ENCODE measurements around the gene NPY4R.
"Not testable (repeated sequence)": the region's sequence is repeated elsewhere in the genome, so short reads cannot be mapped to it uniquely, and the experiment has no call there.

The NPY4R gene

GRCh38 chr10:46465765-46466164 is at the start of gene NPY4R:
Gene NPY4R (minus strand): TSS chr10:46465958. CDS start chr10:46462635, 3,323 bp downstream.
- not testable (repeated sequence) for DNase-seq

GRCh38 chr10:46515366-46515765 is 49.6 kb upstream of the NPY4R start:
- DNase-seq: no peak

DNA sequence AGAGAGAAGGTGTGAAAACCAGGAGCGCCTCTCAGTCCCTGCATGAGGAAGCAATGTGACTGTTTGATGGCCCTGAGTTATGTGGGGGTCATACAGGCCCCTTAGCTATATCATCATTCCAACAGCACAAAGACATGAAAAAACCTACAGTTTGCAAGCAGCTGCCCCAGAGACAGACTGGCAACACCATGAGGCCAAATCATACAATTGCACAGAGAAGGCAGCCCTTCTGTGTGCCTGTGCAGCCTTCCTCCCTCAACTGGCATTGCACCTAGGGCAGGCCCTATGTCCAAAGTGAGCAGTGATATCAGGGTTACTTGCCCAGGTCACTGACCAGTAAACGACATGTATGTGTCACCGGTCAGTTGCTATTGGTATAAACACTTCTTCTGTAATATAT is 49.1 kb upstream of the NPY4R start:
- no peak for DNase-seq

- DNase-seq: no peak
Observed at GRCh38 chr10:46514431-46514861, 48.7 kb upstream of the NPY4R start.

DNA sequence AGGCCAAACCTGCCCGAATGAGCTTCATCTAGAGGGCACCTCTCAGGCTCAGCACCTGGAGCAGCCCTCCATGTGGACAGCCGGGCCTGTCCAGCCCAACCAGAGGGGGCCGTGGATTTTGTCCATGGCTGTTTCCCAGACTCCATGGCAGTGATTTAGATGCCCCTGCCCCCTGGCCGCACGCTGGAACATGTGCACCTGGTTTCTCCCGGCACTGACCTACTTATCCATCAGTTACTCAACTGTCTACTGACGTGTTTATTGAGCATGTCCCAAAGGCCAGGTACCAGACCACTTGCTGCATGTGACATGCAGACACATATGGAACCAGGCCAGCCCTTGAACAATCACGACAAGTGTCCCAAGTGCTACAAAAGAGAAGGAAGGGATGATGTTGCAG is 47.6 kb upstream of the NPY4R start:
- DNase-seq: not testable (repeated sequence)

- not testable (repeated sequence) for DNase-seq
Observed at GRCh38 chr10:46512725-46513124, 47.0 kb upstream of the NPY4R start.

GRCh38 chr10:46512002-46512401 is 46.2 kb upstream of the NPY4R start:
- DNase-seq: not testable (repeated sequence)

DNA sequence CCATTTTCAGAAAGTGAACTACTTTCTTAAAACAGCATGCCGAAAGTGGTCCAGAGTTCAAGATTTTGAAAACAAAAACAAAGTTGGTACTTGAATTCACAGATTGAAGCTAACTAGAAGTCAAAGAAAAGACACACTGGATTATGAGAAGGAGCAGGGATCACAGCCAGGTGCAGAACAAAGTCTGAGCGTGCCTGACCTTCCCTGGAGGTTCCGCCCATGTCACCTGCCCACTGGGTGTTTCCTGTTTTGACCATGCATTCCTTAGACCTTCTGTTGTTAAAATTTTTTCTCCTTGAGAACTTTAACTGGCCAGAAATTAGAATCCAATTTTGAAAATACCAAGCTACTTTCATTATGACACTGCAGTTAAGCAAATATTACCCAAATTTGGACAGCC is 34.2 kb upstream of the NPY4R start:
- DNase-seq: not testable (repeated sequence)

GRCh38 chr10:46498985-46499703 is 33.4 kb upstream of the NPY4R start:
- DNase-seq: not testable (repeated sequence)

- DNase-seq: not testable (repeated sequence)
Observed at GRCh38 chr10:46497878-46498277, 32.1 kb upstream of the NPY4R start.

DNA sequence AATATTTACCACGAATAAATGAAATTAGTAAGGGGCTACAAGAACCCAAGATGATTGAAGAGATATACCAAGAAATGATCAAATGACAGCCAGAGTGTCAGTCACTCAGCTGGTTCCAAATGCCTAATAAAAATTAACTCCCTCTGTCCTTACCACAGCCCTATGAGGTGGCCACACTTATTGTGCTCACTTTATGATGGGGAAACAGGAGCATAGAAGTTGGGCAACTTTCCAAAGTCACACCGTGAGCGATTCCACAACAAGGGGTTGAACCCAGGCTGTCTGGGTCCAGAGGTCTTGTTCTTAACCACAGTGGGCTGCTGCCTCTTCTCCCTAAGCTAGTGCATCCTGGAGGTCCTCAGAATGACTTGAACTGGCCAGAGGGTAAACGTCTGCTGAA is 31.6 kb upstream of the NPY4R start:
- DNase-seq: not testable (repeated sequence)

DNA sequence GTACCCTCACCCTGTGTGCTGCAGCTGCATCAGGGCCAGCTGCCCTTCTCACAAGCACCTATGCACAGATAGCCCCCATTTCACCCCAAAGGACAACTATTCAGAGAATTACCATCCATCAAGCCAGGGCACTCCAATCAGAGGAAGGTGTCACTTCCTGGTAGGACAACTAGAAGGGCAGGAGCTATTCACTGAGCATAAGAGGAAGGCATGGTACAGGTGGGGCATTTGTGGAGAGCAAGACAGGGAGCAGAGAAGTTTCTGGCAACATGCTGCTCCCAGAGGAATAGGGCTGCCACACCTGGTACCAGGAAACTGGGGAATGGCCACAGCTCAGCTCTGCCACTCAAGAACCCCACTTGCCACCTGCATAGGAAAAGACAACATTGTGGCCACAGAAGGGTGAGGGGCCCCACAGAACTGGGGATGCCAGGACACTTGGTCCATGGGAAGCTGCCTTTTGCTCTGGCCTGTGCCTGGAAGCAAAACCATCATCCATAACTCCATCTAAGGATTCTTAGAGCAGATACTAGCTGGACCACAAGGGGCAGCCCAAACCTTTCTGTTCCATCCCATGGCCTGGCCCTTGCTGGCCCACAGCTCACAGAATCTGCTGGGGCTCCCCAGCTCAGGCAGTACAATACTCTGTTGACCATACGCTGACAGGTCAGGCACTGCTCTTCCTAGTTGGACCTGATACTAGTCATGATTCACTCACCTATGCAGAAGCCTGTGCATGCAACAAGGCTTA is 25.8 kb upstream of the NPY4R start:
- DNase-seq: not testable (repeated sequence)

DNA sequence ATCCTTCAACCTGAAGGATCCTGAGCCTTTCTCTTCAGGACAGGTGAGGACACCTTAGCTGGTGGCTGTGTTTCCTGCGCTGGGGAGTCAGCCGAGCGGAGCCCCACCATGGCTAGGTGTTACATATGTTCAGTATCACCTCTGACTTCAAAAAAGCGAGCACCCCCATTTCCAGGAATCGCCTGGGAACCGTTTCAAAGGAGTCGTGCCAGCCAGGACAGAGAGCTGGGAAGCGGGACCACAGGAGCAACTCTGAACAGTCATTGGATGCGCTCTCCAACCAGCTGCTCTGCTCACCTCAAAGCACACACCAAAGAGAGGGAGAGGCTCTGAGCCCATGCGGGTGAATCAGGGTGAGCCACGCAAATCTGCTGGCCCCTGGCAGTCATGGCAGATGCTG is 24.5 kb upstream of the NPY4R start:
- peak in 1 of 3 donors; percentile 0 for DNase-seq

DNA sequence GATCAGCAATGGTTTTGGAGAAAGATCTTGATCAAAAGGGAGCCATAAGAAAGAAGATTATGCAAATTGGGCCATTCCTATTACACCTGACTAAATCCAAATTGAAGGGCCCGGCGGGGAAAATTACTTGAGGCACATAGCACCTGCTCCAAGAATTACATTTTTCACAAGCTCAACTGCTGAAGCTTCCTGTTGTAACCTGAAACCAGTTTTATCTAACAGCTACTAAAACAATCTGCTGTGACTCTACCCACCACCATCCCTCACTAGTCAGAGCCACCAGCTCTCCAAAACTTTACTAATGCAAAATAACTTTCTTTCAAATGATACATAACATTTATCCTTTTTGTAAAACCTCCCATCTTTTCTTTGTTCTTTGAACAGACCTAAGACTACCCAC is 20.7 kb upstream of the NPY4R start:
- DNase-seq: not testable (repeated sequence)

- not testable (repeated sequence) for DNase-seq
Observed at GRCh38 chr10:46474746-46475320, 9.1 kb upstream of the NPY4R start.

GRCh38 chr10:46473758-46474157 is 8.0 kb upstream of the NPY4R start:
- not testable (repeated sequence) for DNase-seq

DNA sequence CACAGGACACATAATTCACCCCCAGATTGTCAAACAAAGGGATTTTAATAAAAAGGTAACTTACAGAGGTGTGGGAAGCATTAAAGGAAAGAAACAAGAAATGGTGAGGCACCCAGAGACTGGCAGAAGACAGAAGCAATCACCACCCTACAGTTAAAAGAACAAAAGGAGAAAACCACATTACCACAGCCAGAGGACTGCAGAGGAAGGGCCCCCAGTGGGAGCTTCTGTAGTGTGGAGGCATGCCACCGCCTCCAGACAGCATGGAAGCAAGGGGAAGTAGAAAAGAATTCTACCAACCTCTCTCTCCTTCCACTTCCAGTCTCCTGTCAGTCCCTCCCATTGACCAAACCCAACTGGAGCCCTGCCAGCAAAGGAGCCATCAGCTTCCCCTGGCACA is 4.4 kb upstream of the NPY4R start:
- DNase-seq: not testable (repeated sequence)

GRCh38 chr10:46468119-46468809 is 2.5 kb upstream of the NPY4R start:
- DNase-seq: not testable (repeated sequence)

GRCh38 chr10:46463608-46464007 is 2.1 kb downstream of the NPY4R start:
- DNase-seq: not testable (repeated sequence)

DNA sequence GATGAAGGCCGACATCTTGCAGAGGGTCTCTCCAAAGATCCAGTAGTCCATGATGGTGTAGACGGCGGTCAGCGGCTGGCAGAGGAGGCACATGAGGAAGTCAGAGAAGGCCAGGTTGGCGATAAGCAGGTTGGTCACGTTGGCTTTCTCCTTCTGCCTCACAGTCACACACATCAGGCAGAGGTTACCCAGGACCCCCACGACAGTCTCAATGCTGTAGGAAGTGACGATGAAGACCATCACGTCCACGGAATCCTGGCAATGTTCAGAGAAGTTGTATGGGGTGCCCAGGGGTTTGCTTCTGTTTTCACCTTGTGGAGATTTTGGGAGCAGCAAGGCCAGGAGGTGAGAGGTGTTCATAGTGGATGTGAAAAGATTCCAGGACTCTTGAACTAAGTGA is 3.5 kb downstream of the NPY4R start:
- DNase-seq: not testable (repeated sequence)

DNA sequence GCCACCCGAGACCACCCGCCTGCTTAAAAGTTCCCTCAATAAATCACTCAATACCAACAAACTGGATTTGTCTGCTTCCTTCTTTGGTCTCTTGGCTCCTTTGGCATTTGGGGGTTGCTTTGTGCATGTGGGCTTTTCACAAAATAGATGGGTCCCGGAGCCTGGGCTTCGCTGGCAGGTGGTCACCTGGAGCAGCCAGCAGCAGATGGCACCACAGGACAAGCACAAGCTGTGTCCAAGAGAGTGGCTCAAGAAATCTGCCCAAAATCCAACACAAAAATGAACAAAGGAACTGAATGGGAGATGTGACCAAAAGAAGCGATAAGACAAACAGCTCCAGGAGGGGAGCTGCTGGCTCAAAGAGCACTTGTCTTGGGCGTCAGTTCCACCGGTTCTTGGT is 6.2 kb downstream of the NPY4R start:
- DNase-seq: not testable (repeated sequence)

DNA sequence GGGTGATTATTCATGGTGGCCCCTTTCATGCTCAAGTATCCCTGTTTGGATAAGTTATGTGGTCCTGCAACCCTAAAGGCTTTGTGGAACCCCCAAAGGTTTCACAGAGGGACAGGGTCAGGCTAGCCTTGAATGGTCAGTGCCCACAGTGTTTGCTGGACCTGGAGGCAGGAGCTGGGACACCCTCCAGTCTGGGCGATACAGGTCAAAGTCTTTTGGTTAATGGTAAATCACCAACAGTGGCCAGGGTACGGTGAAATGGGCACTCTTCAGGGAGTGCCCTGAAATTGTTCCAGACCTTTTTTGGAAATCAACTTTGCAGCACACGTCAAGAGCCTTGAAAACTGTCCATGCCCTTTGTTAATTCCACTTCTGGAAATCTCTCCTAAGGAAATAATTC is 8.7 kb downstream of the NPY4R start:
- DNase-seq: not testable (repeated sequence)

GRCh38 chr10:46455992-46456391 is 9.8 kb downstream of the NPY4R start:
- not testable (repeated sequence) for DNase-seq

Data from suppressor macrophage treated with lipopolysaccharide for 1 hour (primary cell).